D721Med (cell line): ENCODE results near the gene ARFGAP1.
A peak's percentile ranks its signal among the peaks of the same experiment; 100 is the strongest.

Experiments used
- DNase-seq: peaks from one replicate; pipeline ENCODE4 v3.0.0; 2011; ENCODE audit warnings: low spot score; ENCODE audit not compliant: insufficient read length
- FAIRE-seq: peaks from 2 replicates; lab custom pipeline; 2011; peaks lifted over from hg19 to GRCh38; lab: Jason Lieb, UNC
- CTCF ChIP-seq: IDR thresholded peaks from 2 replicates; pipeline ENCODE4 v1.5.1; 2012; ENCODE audit warnings: mild to moderate bottlenecking, control low read depth; ENCODE audit not compliant: insufficient read depth; ENCODE audit errors: missing control alignments

The ARFGAP1 gene

GRCh38 chr20:63278661-63279060 is 6.0 kb downstream of the ARFGAP1 start:
- DNase-seq (no peak), FAIRE-seq (no peak)
- TF ChIP-seq CTCF: no peak

GRCh38 chr20:63279931-63280330 is 7.3 kb downstream of the ARFGAP1 start:
- FAIRE-seq (no peak), DNase-seq (no peak)
- TF ChIP-seq CTCF: no peak

GRCh38 chr20:63280371-63280770 is 7.8 kb downstream of the ARFGAP1 start:
- TF ChIP-seq CTCF: no peak
- FAIRE-seq (no peak), DNase-seq (no peak)

- FAIRE-seq (no peak), DNase-seq (no peak)
- peak; percentile 25 for TF ChIP-seq CTCF
Observed at GRCh38 chr20:63280929-63281545, 8.4 kb downstream of the ARFGAP1 start.

- FAIRE-seq: no peak
- TF ChIP-seq CTCF: no peak
- DNase-seq: no peak
Observed at GRCh38 chr20:63281742-63282665, 9.4 kb downstream of the ARFGAP1 start.

- no peak for TF ChIP-seq CTCF
- FAIRE-seq: no peak
- DNase-seq: no peak
Observed at GRCh38 chr20:63282946-63283345, 10.3 kb downstream of the ARFGAP1 start.

- DNase-seq (no peak), FAIRE-seq (no peak)
- TF ChIP-seq CTCF: no peak
Observed at GRCh38 chr20:63283397-63284082, 10.9 kb downstream of the ARFGAP1 start.
